Measurements from ENCODE around the gene AFMID. TPM values are rescaled to one million over a fixed set of nuclear protein-coding genes. Genes with fewer than 3 reads are reported as not detected.
A peak's percentile ranks its signal among the peaks of the same experiment; 100 is the strongest.

Gene AFMID
- total and polyA plus RNA-seq, 2 of the 8 experiments (the other 6 are each of a cell fraction or from before 2014, with no cell fraction given) = 49.0 to 53.0 TPM

DNA sequence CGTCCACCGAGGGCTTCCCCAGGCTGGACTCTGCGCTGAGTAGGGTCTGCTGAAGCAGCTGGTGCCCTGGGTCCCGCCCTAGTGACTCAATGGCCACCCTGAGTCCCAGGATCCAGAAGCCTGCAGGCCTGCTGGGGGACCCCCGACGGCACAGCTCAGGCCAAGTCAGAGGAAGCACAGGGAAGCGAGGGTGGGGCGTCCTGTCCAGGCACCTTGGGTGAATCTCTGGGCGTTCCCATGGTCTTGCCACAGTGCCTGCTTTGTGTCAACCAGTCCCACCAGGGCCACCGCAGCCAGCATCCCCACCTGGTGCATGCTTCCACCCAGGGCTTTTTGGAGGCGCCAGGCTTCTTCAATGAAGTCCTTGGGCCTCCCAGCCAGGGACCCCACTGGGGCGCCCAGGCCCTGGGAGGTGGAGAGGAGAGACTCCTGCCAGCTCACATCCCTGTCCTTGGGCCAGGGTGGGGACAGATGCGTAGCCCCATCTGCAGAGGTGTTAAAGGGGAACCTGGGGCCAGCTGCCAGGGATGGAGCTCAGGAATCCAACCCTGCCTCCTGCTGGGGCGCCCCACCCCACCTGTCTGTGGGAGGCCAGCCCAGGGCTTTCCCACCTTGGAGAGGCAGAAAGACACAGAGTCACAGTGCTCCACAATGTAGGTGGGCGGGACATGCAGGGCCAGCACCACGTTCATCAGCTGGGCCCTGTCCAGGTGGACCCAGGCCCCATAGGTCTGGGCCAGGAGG lies 62.1 kb downstream of the AFMID start:
- FAIRE-seq (no peak), DNase-seq (ENCODE audit: low read depth in 1 of 2, low spot score in 2 of 2) (no peak)
- Histone ChIP-seq H3K14ac (ENCODE audit: insufficient read length) (no peak overlapping the region), H3K4ac (replicated peaks; ENCODE audit: insufficient read length, low read depth, low read length) (no peak overlapping the region), H3K23me2 (ENCODE audit: low read depth, low read length) (peaks cover 4% of the 10 kb centered on the region; the same call in 1 of the 2 replicates), H2AK5ac (ENCODE audit: low read depth, low read length) (no peak overlapping the region), H3K9ac (replicated peaks in 1 of 4; ENCODE audit: extremely low read depth in 1 of 4, low read depth in 3 of 4, low read length in 3 of 4) (no peak overlapping the region), H4K5ac (ENCODE audit: insufficient read length, low read depth, low read length) (no peak overlapping the region), H3K4me2 (ENCODE audit: insufficient read depth in 1 of 2, low read depth in 2 of 2, low read length in 2 of 2) (no peak overlapping the region), H4K91ac (replicated peaks; ENCODE audit: insufficient read length, low read length) (peak overlapping the region; percentile 42), H2AFZ (ENCODE audit: low read length) (no peak overlapping the region), H3K27me3 (replicated peaks in 1 of 4; ENCODE audit: control insufficient read depth in 3 of 4, extremely low read depth in 1 of 4, insufficient read depth in 3 of 4, low read length in 3 of 4) (no peaks in the 10 kb centered on the region), H2BK15ac (ENCODE audit: low read length) (peak overlapping the region; percentile 66; the same call in 1 of the 2 replicates), H3K56ac (replicated peaks; ENCODE audit: insufficient read length, low read depth, low read length) (no peak overlapping the region), H3K23ac (ENCODE audit: insufficient read length) (no peak overlapping the region), H3K79me1 (ENCODE audit: low read depth, low read length) (no peaks in the 10 kb centered on the region), H3K9me3 (ENCODE audit: insufficient read depth in 2 of 2, low read depth in 1 of 2, low read length in 1 of 2) (no peaks in the 10 kb centered on the region), H2BK12ac (ENCODE audit: low read depth, low read length) (peak overlapping the region; percentile 97; the same call in 1 of the 2 replicates), H2BK20ac (ENCODE audit: low read length) (no peak overlapping the region), H3K36me3 (ENCODE audit: control insufficient read depth in 2 of 4, insufficient read depth in 4 of 4, low read length in 3 of 4) (no peaks in the 10 kb centered on the region), H3K18ac (ENCODE audit: extremely low read depth, low read length) (no peak overlapping the region), H3K27ac (ENCODE audit: low read depth, low read length) (no peak overlapping the region), H3K4me3 (ENCODE audit: extremely low read depth in 1 of 4, insufficient read depth in 2 of 4, low read depth in 3 of 4, low read length in 4 of 4) (no peak overlapping the region), H3K4me1 (replicated peaks in 1 of 4; ENCODE audit: control insufficient read depth in 3 of 4, insufficient read depth in 4 of 4, low read length in 3 of 4) (peaks cover 0 to 23% (median 13%) of the 10 kb centered on the region in 4 experiments; a peak in 5 of 7 replicates), H4K8ac (ENCODE audit: extremely low read depth, insufficient read depth, low read length) (no peak overlapping the region; the same call in 1 of the 2 replicates), H3K79me2 (ENCODE audit: control insufficient read depth in 1 of 2, insufficient read depth in 2 of 2, low read length in 2 of 2) (no peaks in the 10 kb centered on the region), H2BK120ac (replicated peaks; ENCODE audit: low read depth, low read length) (no peak overlapping the region), H2BK5ac (ENCODE audit: low read depth, low read length) (no peak overlapping the region), H4K20me1 (replicated peaks in 1 of 2; ENCODE audit: control insufficient read depth in 1 of 2, insufficient read depth in 2 of 2, low read length in 2 of 2) (no peaks in the 10 kb centered on the region)
- no peak for TF ChIP-seq POLR2AphosphoS5 (IDR thresholded peaks at IDR 0.05; ENCODE audit: low read depth, low read length)
- 92% methylated on average over 13 of the region's 16 CpGs; no CpG with 5 or more reads in 1 of the 2 experiments for WGBS, 2 experiments (ENCODE audit: extremely low coverage in 1 of 2, insufficient coverage in 1 of 2, insufficient read length in 1 of 2, insufficient replicate concordance in 2 of 2, low coverage in 1 of 2, low lambda C conversion rate in 2 of 2, missing lambda C conversion rate in 1 of 2)
- ChIA-PET CTCF (ENCODE audit: partially characterized antibody) (interaction anchor here (0.6 to 5.6 kb wide), 28 partner anchors 11 to 279 kb away, joined by 3 to 53 read pairs (median 8); partner anchors contain the start of genes BIRC5 and TMEM235), POLR2A (ENCODE audit: partially characterized antibody) (interaction anchor here (1.5 to 3.1 kb wide), 3 partner anchors 13 to 62 kb away, joined by 4 to 19 read pairs (median 8); partner anchors contain the start of genes AFMID and TK1)

Data from H1 (cell line).